Tibial nerve (tissue), 3 donors: ENCODE measurements around the gene AARSD1.

Experiments
- POLR2A ChIP-seq, 2 donors: fragments of 450-650 bp; IDR thresholded peaks; one replicate each; pipeline ENCODE4 v1.6.1; 2017; ENCODE audit warnings: antibody characterized with exemption in 2 of 2, mild to moderate bottlenecking in 2 of 2, moderate library complexity in 2 of 2
- TF ChIP-seq, protein P1 (sequence below), 5 experiments: fragments of 200-600 bp in 3 of 5; fragments of 450-650 bp in 2 of 5; sonication (generic) in 3 of 5; IDR thresholded peaks; one replicate each; pipeline ENCODE4 v1.5.1; 2016 to 2019; ENCODE audit warnings: antibody characterized with exemption in 5 of 5, mild to moderate bottlenecking in 3 of 5, moderate library complexity in 2 of 5

- TF ChIP-seq, protein P1, sequence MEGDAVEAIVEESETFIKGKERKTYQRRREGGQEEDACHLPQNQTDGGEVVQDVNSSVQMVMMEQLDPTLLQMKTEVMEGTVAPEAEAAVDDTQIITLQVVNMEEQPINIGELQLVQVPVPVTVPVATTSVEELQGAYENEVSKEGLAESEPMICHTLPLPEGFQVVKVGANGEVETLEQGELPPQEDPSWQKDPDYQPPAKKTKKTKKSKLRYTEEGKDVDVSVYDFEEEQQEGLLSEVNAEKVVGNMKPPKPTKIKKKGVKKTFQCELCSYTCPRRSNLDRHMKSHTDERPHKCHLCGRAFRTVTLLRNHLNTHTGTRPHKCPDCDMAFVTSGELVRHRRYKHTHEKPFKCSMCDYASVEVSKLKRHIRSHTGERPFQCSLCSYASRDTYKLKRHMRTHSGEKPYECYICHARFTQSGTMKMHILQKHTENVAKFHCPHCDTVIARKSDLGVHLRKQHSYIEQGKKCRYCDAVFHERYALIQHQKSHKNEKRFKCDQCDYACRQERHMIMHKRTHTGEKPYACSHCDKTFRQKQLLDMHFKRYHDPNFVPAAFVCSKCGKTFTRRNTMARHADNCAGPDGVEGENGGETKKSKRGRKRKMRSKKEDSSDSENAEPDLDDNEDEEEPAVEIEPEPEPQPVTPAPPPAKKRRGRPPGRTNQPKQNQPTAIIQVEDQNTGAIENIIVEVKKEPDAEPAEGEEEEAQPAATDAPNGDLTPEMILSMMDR (IDR thresholded peaks at IDR 0.05), result no peak
- TF ChIP-seq POLR2A (IDR thresholded peaks at IDR 0.05), result no peak
Observed at GRCh38 chr17:42908872-42909700, 55.2 kb downstream of the AARSD1 start.
